Mesendoderm (in vitro differentiated cells): ENCODE results near the gene KRI1.

Experiments used
- DNase-seq: peaks from one replicate; pipeline ENCODE4 v3.0.0; 2013
- H2AK5ac ChIP-seq: 2 replicates; pipeline ENCODE4 v1.6.1; 2013; ENCODE audit warnings: low read length, inconsistent platforms
- H2BK120ac ChIP-seq: 2 replicates; pipeline ENCODE4 v1.6.1; 2013; ENCODE audit warnings: low read depth, mild to moderate bottlenecking, low read length, moderate library complexity, mixed read lengths
- H2BK15ac ChIP-seq: replicated peaks from 2 replicates; pipeline ENCODE4 v1.6.1; 2013; ENCODE audit warnings: low read depth, mild to moderate bottlenecking, moderate library complexity
- H2BK5ac ChIP-seq: 2 replicates; pipeline ENCODE4 v1.6.1; 2013; ENCODE audit warnings: low read length, inconsistent platforms
- H3K18ac ChIP-seq: 2 replicates; pipeline ENCODE4 v1.6.1; 2013; ENCODE audit warnings: mild to moderate bottlenecking, low read length, mixed read lengths
- H3K23ac ChIP-seq: one replicate; pipeline ENCODE4 v1.6.1; 2013; ENCODE audit warnings: low read length
- H3K27ac ChIP-seq: 2 replicates; pipeline ENCODE4 v1.5.1; 2013; ENCODE audit warnings: low read depth, mild to moderate bottlenecking, inconsistent platforms, low read length, moderate library complexity
- H3K27me3 ChIP-seq: 2 replicates; pipeline ENCODE4 v1.6.1; 2013; ENCODE audit warnings: low read length, control low read depth, mild to moderate bottlenecking, inconsistent platforms; ENCODE audit not compliant: insufficient read depth, poor library complexity
- H3K36me3 ChIP-seq: 2 replicates; pipeline ENCODE4 v1.6.1; 2013; ENCODE audit warnings: low read length, inconsistent platforms; ENCODE audit not compliant: control insufficient read depth, insufficient read depth
- H3K4ac ChIP-seq: one replicate; pipeline ENCODE4 v1.6.1; 2013; ENCODE audit warnings: low read depth, mild to moderate bottlenecking, low read length, moderate library complexity
- H3K4me1 ChIP-seq: 2 replicates; pipeline ENCODE4 v1.6.1; 2013; ENCODE audit warnings: low read depth, low read length, inconsistent platforms; ENCODE audit not compliant: control insufficient read depth
- H3K4me2 ChIP-seq: 2 replicates; pipeline ENCODE4 v1.6.1; 2013; ENCODE audit warnings: low read length
- H3K4me3 ChIP-seq: 2 replicates; pipeline ENCODE4 v1.5.1; 2013; ENCODE audit warnings: mild to moderate bottlenecking, low read length
- H3K56ac ChIP-seq: one replicate; pipeline ENCODE4 v1.6.1; 2013; ENCODE audit warnings: low read length
- H3K79me1 ChIP-seq: 2 replicates; pipeline ENCODE4 v1.6.1; 2013; ENCODE audit warnings: low read length, inconsistent platforms
- H3K79me2 ChIP-seq: 2 replicates; pipeline ENCODE4 v1.6.1; 2013; ENCODE audit warnings: mild to moderate bottlenecking, low read length; ENCODE audit not compliant: control insufficient read depth, insufficient read depth
- H3K9ac ChIP-seq: 2 replicates; pipeline ENCODE4 v1.6.1; 2013; ENCODE audit warnings: low read length, inconsistent platforms
- H4K5ac ChIP-seq: one replicate; pipeline ENCODE4 v1.6.1; 2013; ENCODE audit warnings: low read length
- H4K8ac ChIP-seq: one replicate; pipeline ENCODE4 v1.6.1; 2013; ENCODE audit warnings: low read depth, mild to moderate bottlenecking, control low read depth, low read length, moderate library complexity
- WGBS: extraction: QIAGEN DNeasy Blood & Tissue Kit; methylation state at CpG from one replicate; pipeline ENCODE4 v1.1.7; 2013; ENCODE audit warnings: low lambda C conversion rate, missing lambda C conversion rate; ENCODE audit not compliant: insufficient coverage; ENCODE audit errors: extremely low coverage; 5-methylcytosine and 5-hydroxymethylcytosine counted together

The KRI1 gene

GRCh38 chr19:10603084-10603872, 37.5 kb upstream of the KRI1 start:
- H3K27ac ChIP-seq: peak overlapping the region; percentile 90
- no peak overlapping the region for H3K23ac ChIP-seq
- peak overlapping the region; percentile 94 for H3K18ac ChIP-seq
- H4K8ac ChIP-seq: no peak overlapping the region
- peak overlapping the region; percentile 57 for H2AK5ac ChIP-seq
- H3K27me3 ChIP-seq: no peaks in the 10 kb centered on the region
- peak; percentile 83 for DNase-seq
- peaks cover 6% of the 10 kb centered on the region for H3K4me1 ChIP-seq
- H2BK15ac ChIP-seq: no peak overlapping the region
- H3K79me2 ChIP-seq: peaks cover 5% of the 10 kb centered on the region
- peaks cover 8% of the 10 kb centered on the region for H3K79me1 ChIP-seq
- no CpG with 5 or more reads among the region's 19 CpGs for WGBS
- no peak overlapping the region for H4K5ac ChIP-seq
- H2BK120ac ChIP-seq: no peak overlapping the region
- H2BK5ac ChIP-seq: peak overlapping the region; percentile 35
- peak overlapping the region; percentile 79 for H3K4ac ChIP-seq
- H3K9ac ChIP-seq: peak overlapping the region; percentile 96
- no peaks in the 10 kb centered on the region for H3K36me3 ChIP-seq
- peak overlapping the region; percentile 98 for H3K56ac ChIP-seq
- H3K4me3 ChIP-seq: peak overlapping the region; percentile 88
- H3K4me2 ChIP-seq: peak overlapping the region; percentile 37

DNA sequence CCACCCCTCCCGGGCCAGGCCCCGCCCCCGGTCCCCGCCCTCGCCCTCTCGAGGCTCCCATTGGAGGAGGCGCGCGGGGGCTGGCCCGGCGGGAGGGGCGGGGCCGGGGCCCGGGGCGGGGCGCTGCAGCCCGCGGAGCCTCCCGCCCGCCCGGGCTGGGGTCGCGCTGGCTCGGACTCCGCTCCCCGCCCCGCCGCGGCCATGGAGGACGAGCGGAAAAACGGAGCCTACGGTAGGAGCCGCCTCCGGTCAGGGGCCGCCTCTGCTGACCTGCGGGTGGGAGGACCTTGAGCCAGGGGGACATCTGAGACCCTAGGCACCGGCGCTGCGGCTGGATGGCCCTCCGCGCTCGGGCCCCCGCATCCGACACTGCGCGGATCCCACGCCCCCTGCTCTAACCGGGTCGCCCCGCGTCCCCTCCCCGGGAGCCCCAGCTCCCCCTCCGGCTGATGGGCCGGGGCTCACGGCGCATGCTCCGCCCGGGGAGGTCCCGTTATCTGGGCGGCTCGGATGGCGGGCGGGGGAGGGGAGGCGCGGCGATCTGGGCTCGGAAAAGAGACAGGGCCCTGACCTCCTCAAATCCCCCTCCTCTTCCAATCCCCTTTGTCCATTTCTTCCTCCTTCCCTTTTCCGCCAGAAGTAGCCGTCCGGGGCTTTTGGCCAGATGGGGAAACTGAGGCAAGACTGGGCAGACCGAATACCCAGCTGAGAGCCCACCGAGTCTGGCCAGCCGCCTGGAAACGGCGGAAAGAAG, 36.7 kb upstream of the KRI1 start:
- no peak overlapping the region for H3K23ac ChIP-seq
- H3K56ac ChIP-seq: peak overlapping the region; percentile 98
- no peaks in the 10 kb centered on the region for H3K36me3 ChIP-seq
- no peak overlapping the region for H4K5ac ChIP-seq
- peak overlapping the region; percentile 94 for H3K18ac ChIP-seq
- WGBS: no CpG with 5 or more reads among the region's 76 CpGs
- H4K8ac ChIP-seq: no peak overlapping the region
- H3K4me1 ChIP-seq: peaks cover 6% of the 10 kb centered on the region
- peak overlapping the region; percentile 88 for H3K4me3 ChIP-seq
- H3K27ac ChIP-seq: peak overlapping the region; percentile 90
- no peak overlapping the region for H2BK120ac ChIP-seq
- no peak overlapping the region for H2BK15ac ChIP-seq
- peak; percentile 86 for DNase-seq
- peak overlapping the region; percentile 37 for H3K4me2 ChIP-seq
- H3K4ac ChIP-seq: peak overlapping the region; percentile 91
- no peaks in the 10 kb centered on the region for H3K27me3 ChIP-seq
- peaks cover 5% of the 10 kb centered on the region for H3K79me2 ChIP-seq
- peak overlapping the region; percentile 42 for H2BK5ac ChIP-seq
- H3K9ac ChIP-seq: peak overlapping the region; percentile 96
- H3K79me1 ChIP-seq: peaks cover 8% of the 10 kb centered on the region
- no peak overlapping the region for H2AK5ac ChIP-seq

DNA sequence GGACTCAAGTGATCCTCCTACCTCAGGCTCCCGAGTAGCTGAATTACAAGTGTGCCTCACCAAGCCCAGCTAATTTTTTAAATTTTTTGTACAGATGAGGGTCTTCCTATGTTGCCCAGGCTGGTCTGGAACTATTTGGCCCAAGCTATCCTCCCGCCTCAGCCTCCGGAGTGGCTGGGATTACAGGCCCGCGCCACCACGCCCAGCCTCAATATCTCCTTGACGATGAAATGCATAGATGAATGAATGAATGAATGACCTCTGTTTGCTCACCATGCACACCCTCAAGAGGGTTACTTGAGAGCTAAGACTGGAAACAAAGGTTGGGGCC, 36.2 kb upstream of the KRI1 start:
- Histone ChIP-seq H3K23ac (no peak overlapping the region), H2BK15ac (no peak overlapping the region), H4K8ac (no peak overlapping the region), H3K4me1 (peaks cover 6% of the 10 kb centered on the region), H3K79me1 (peaks cover 8% of the 10 kb centered on the region), H3K4me2 (no peak overlapping the region), H3K9ac (no peak overlapping the region), H3K79me2 (peaks cover 5% of the 10 kb centered on the region), H3K27ac (no peak overlapping the region), H2BK5ac (no peak overlapping the region), H3K4me3 (no peak overlapping the region), H3K56ac (peak overlapping the region; percentile 25), H3K18ac (no peak overlapping the region), H3K36me3 (no peaks in the 10 kb centered on the region), H4K5ac (no peak overlapping the region), H3K27me3 (no peaks in the 10 kb centered on the region), H2AK5ac (no peak overlapping the region), H3K4ac (no peak overlapping the region), H2BK120ac (no peak overlapping the region)
- no peak for DNase-seq
- no CpG with 5 or more reads among the region's 7 CpGs for WGBS

DNA sequence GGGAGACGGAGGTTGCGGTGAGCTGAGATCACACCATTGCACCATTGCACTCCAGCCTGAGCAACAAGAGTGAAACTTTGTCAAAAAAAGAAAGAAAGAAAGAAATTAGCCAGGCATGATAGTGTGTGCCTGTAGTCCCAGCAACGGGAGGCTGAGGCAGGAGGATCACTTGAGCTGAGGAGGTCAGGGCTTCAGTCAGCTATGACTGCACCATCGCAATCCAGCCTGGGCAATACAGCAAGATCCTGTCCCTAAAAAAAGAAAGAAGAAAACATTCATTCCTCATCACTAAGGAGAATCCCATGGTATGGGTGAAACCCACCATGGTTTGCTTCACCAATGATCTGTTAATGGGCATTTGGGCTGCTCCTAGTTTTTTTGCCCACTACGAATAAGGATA, 34.3 kb upstream of the KRI1 start:
- Histone ChIP-seq H3K56ac (no peak overlapping the region), H3K23ac (no peak overlapping the region), H2BK120ac (no peak overlapping the region), H2BK15ac (no peak overlapping the region), H3K79me2 (peaks cover 5% of the 10 kb centered on the region), H3K36me3 (no peaks in the 10 kb centered on the region), H3K27ac (no peak overlapping the region), H3K4me2 (no peak overlapping the region), H2BK5ac (no peak overlapping the region), H3K79me1 (peaks cover 8% of the 10 kb centered on the region), H3K27me3 (no peaks in the 10 kb centered on the region), H3K9ac (no peak overlapping the region), H3K4ac (no peak overlapping the region), H3K18ac (no peak overlapping the region), H3K4me1 (peaks cover 6% of the 10 kb centered on the region), H4K5ac (no peak overlapping the region), H3K4me3 (no peak overlapping the region), H4K8ac (no peak overlapping the region), H2AK5ac (no peak overlapping the region)
- no CpG with 5 or more reads among the region's 5 CpGs for WGBS
- DNase-seq: no peak

DNA sequence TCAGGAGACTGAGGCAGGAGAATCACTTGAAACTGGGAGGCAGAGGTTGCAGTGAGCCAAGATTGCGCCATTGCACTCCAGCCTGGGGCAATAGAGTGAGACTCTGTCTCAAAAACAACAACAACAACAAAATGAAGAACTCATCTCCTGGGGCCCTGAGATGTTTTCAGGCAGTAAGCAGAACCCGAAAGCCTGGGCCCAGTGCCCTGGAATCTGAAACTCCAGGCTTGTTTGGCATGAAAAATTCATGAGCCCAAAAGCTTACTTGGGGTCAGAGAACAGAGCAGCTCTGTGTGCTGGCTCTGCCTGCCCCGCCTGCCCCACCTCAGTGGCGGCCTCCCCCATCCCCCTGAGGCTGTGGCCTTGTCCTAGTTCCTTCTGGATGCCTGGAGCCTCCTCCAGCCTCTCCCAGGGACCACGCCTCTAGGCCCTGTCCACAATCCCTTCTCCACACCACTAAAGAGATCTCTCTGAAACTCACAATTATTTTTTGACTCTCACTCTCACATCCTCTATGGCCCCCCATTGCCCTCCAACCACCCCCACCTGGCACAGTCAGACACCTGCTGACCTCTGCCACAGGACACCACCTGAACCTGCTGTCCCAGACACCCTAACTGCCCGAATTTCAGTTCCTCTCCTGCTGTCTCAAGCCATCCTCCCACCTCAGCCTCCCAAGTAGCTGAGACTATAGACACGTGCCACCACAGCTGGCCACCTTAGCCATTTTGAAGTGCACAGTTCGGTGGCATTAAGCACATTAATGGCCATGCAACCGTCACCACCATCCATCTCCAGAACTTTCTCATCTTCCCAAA, 28.2 kb upstream of the KRI1 start:
- H3K4me1 ChIP-seq: no peaks in the 10 kb centered on the region
- H3K9ac ChIP-seq: no peak overlapping the region
- no peak overlapping the region for H2BK15ac ChIP-seq
- H3K36me3 ChIP-seq: no peaks in the 10 kb centered on the region
- H3K4me2 ChIP-seq: no peak overlapping the region
- H3K4me3 ChIP-seq: no peak overlapping the region
- no peak for DNase-seq
- no peak overlapping the region for H3K23ac ChIP-seq
- no peaks in the 10 kb centered on the region for H3K27me3 ChIP-seq
- H2AK5ac ChIP-seq: no peak overlapping the region
- no peaks in the 10 kb centered on the region for H3K79me2 ChIP-seq
- no peak overlapping the region for H4K5ac ChIP-seq
- no peak overlapping the region for H3K4ac ChIP-seq
- H3K18ac ChIP-seq: no peak overlapping the region
- no CpG with 5 or more reads among the region's 9 CpGs for WGBS
- no peaks in the 10 kb centered on the region for H3K79me1 ChIP-seq
- no peak overlapping the region for H2BK120ac ChIP-seq
- no peak overlapping the region for H4K8ac ChIP-seq
- no peak overlapping the region for H3K56ac ChIP-seq
- no peak overlapping the region for H2BK5ac ChIP-seq
- H3K27ac ChIP-seq: no peak overlapping the region
